ENCODE measurements around the gene RXRB.
"Not testable (repeated sequence)": the region's sequence is repeated elsewhere in the genome, so short reads cannot be mapped to it uniquely, and the experiment has no call there.

The RXRB gene

GRCh38 chr6:33160728-33161344 is 39.6 kb downstream of the RXRB start:
- DNase-seq, result no peak

DNA sequence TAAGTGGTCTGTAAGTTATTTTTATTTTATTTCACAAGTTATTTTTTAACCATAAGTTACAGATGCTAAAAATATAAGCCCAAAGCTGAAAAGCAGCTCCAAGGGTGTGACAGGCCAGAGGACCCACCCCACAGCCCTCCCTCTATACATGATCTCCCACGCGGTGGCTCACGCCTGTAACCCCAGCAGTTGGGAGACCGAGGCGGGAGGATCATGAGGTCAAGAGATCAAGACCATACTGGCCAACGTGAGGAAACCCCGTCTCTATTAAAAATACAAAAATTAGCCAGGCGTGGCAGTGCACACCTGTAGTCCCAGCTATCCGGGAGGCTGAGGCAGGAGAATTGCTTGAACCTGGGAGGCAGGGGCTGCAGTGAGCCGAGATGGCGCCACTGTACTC is 40.4 kb downstream of the RXRB start:
- no peak for DNase-seq

DNA sequence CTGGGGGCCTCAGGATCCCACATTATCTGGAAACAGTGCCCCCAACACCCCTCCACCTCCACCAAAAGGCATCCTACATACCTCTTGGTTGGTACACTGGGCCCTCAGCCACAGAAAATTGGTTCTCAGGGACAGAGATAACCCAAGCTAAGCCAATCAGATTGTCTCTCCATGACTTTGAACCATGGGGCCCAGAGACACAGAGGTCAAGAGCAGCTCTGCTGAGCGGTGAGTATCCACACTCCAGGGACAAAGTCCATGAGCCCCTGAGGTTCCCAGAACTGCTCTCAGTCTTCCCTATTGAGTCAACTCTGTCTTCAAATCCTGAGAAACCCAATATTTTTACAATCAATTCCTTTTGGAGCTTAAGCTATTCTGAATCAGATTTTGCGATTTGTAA is 43.5 kb downstream of the RXRB start:
- DNase-seq, result no peak

- no peak for DNase-seq
Measured at GRCh38 chr6:33156561-33156960, 43.9 kb downstream of the RXRB start.

DNA sequence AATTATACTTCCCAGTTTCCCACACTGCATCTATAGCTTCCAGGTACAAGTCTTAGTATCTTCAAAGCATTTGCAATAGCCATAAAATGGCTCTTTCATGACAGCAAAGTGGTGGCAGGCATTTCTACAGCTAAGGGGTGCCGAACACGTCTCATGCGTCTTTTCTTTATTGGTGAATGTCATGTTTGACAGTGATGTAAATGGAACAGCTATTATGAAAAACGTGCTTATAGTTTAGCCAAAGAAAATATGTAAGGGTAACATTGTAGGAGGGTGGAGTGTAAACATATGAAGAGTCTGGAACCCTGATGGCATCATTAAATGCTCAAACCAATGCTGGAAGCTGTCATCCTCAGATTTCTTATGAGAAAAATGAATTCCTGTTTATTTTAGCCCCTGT is 46.1 kb downstream of the RXRB start:
- no peak for DNase-seq

GRCh38 chr6:33151050-33151449 is 49.4 kb downstream of the RXRB start:
- DNase-seq, result no peak

DNA sequence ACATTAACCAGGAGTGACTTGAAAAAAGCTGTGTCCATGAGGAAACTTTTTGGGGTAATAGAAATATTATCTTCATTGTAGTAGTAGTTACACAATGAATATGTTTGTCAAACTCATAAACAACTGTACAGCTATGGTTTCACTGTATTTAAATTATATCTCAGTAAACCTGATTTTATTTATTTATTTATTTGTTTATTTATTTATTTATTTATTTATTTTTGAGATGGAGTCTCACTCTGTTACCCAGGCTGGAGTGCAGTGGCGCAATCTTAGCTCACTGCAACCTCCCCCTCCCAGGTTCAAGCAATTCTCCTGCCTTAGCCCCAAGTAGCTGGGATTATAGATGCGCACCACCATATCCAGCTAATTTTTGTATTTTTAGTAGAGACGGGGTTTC is 49.9 kb downstream of the RXRB start:
- DNase-seq, result not testable (repeated sequence)

DNA sequence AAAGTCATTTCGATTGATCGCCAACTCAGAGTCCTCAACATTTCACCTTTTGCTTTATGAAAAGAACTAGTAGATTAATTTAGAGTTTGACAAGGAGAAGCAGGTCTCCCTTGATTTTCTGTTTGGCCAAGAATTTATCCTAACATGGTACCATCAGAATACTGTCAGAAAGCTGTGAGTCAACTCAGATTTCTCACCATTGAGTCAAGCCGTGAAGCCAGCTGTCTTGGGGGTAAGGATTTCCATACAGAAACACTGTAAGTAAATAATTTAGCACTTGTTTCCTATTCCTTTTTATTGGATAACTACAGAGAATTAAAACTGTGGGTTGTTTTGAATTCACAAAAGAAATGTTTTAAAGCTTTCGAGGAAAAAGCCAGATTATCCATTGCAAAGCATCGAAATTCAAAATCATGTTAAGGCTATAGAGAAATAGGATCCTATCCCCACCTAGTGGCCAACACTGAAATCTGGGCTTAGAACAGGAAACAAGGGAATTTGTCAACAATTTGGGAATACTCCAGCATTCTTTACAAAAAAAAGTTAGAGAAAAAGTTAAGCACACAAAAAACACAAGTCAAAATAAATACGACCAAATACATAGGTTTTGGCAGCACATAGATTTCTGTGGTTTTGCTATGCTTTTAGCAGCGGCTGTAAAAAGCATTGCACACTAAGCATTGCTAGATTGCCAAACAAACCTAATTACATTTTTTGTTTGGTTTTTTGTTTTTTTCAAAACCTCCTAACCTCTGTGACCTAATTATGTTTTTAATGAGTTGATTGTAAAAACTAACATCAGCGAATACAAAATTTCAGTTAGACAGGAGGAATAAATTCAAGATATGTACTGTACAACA is 52.4 kb downstream of the RXRB start:
- no peak for DNase-seq

DNA sequence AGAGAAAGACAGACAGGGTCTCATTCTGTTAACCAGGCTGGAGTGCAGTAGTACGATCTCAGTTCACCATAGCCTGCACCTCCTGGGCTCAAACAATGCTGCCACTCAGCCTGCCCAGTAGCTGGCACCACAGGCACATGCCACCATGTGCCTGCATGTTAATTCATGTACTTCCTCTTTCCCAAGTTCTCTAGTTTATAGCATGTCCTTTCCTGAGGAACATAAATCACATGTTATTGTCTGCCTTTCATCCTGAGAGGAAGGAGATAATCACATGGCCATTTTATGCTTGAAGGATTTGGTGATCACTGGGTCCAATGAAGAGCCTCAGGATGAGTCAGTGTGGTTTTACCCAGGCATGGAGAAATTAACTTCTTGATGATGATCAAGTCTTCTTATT is 56.1 kb downstream of the RXRB start:
- DNase-seq, result no peak
